GM19463 (cell line): ENCODE data around the gene GSAP.
"Not testable (repeated sequence)": the region's sequence is repeated elsewhere in the genome, so short reads cannot be mapped to it uniquely, and the experiment has no call there.

ENCODE experiments used
- ATAC-seq: cut with Tn5 transposase; IDR thresholded peaks from one replicate; pipeline ENCODE4 v1.9.1; 2021; ENCODE audit warnings: mild to moderate bottlenecking, moderate library complexity; ENCODE audit not compliant: unreplicated experiment

GSAP gene

GRCh38 chr7:77415823-77416620, at the start of gene GSAP:
Gene GSAP (minus strand): TSS chr7:77416349. CDS start chr7:77416321, 28 bp downstream.
- ATAC-seq = peak; percentile 65

GRCh38 chr7:77465256-77465655, 49.1 kb upstream of the GSAP start:
- ATAC-seq = no peak

GRCh38 chr7:77464589-77464988, 48.4 kb upstream of the GSAP start:
- ATAC-seq = peak; percentile 51

GRCh38 chr7:77463632-77464031, 47.5 kb upstream of the GSAP start:
- peak; percentile 65 for ATAC-seq

- ATAC-seq = no peak
These were observed 45.7 kb upstream of the GSAP start for GRCh38 chr7:77461842-77462241.

GRCh38 chr7:77461246-77461645, 45.1 kb upstream of the GSAP start:
- ATAC-seq = no peak

GRCh38 chr7:77460057-77460486, 43.9 kb upstream of the GSAP start:
- ATAC-seq = no peak

- no peak for ATAC-seq
These were observed 43.2 kb upstream of the GSAP start for GRCh38 chr7:77459311-77459726.

GRCh38 chr7:77458786-77459185, 42.6 kb upstream of the GSAP start:
- ATAC-seq = no peak

GRCh38 chr7:77457779-77458178, 41.6 kb upstream of the GSAP start:
- ATAC-seq = no peak

- ATAC-seq = no peak
These were observed 40.5 kb upstream of the GSAP start for GRCh38 chr7:77456696-77457095.

GRCh38 chr7:77455321-77455720, 39.2 kb upstream of the GSAP start:
- no peak for ATAC-seq

GRCh38 chr7:77454802-77455201, 38.7 kb upstream of the GSAP start:
- ATAC-seq = no peak

GRCh38 chr7:77453531-77453930, 37.4 kb upstream of the GSAP start:
- no peak for ATAC-seq

- ATAC-seq = not testable (repeated sequence)
These were observed 35.8 kb upstream of the GSAP start for GRCh38 chr7:77451950-77452349.

- ATAC-seq = no peak
These were observed 34.5 kb upstream of the GSAP start for GRCh38 chr7:77450613-77451012.

- no peak for ATAC-seq
These were observed 33.9 kb upstream of the GSAP start for GRCh38 chr7:77450054-77450453.

- ATAC-seq = no peak
These were observed 31.5 kb upstream of the GSAP start for GRCh38 chr7:77447616-77448015.

- ATAC-seq = no peak
These were observed 28.0 kb upstream of the GSAP start for GRCh38 chr7:77444123-77444522.

- ATAC-seq = no peak
These were observed 26.9 kb upstream of the GSAP start for GRCh38 chr7:77443042-77443441.

GRCh38 chr7:77442636-77443035, 26.5 kb upstream of the GSAP start:
- ATAC-seq = no peak

- ATAC-seq = no peak
These were observed 24.9 kb upstream of the GSAP start for GRCh38 chr7:77441046-77441445.

- ATAC-seq = no peak
These were observed 23.4 kb upstream of the GSAP start for GRCh38 chr7:77439572-77439971.
